Activated gamma-delta T cell (primary cell): ENCODE data around the gene GJC2.
A peak's percentile ranks its signal among the peaks of the same experiment; 100 is the strongest.
"Not testable (repeated sequence)": the region's sequence is repeated elsewhere in the genome, so short reads cannot be mapped to it uniquely, and the experiment has no call there.

ENCODE experiments used
- DNase-seq: peaks from one replicate; lab custom pipeline; 2025; lab: John Stamatoyannopoulos, UW
- total RNA-seq, 2 donors: gene quantifications; one replicate each; lab custom pipeline; 2026; lab: John Stamatoyannopoulos, UW

The GJC2 gene
- 2.9 to 3.2 reads per million in 2 donors for total RNA-seq

DNA sequence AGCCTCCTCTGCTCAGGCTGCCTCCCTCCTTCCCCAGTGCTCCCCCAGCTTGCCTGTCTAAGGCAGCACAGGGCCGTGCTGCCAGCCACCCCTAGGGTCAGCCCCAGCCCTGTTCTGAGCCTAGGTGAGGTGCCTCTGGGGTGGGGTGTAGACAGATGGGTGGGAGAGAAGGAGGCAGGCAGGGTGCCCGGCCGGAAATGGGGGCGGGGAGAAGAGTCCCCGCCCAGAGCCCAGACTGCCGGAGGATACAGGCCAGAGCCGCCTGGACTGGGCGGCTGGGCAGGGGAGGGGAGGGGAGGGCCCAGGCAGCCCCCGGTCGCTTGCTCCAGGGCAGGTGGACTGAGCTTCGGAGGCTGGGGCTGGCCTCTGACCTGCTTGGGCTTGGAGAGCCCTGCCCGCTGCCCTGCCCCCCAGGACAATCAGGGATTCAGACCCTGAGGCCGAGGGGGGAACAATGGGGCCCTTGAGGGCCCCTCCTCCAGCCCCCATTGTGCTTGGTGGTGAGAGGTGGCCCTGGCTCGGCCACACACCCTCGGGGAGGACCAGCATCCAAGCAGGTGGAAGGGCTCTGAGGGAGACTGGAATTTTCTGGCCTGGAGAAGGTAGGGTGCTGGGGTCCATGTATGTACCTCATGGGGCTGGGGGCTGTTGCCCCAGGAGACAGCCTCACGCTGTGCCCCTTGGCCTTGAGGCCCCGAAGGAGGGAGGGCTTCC is at the start of gene GJC2:
Gene GJC2 (plus strand): TSS at position 525 of the 714 bp plus-strand sequence. CDS start 7,829 bp downstream, outside the sequence.
- no peak for DNase-seq

DNA sequence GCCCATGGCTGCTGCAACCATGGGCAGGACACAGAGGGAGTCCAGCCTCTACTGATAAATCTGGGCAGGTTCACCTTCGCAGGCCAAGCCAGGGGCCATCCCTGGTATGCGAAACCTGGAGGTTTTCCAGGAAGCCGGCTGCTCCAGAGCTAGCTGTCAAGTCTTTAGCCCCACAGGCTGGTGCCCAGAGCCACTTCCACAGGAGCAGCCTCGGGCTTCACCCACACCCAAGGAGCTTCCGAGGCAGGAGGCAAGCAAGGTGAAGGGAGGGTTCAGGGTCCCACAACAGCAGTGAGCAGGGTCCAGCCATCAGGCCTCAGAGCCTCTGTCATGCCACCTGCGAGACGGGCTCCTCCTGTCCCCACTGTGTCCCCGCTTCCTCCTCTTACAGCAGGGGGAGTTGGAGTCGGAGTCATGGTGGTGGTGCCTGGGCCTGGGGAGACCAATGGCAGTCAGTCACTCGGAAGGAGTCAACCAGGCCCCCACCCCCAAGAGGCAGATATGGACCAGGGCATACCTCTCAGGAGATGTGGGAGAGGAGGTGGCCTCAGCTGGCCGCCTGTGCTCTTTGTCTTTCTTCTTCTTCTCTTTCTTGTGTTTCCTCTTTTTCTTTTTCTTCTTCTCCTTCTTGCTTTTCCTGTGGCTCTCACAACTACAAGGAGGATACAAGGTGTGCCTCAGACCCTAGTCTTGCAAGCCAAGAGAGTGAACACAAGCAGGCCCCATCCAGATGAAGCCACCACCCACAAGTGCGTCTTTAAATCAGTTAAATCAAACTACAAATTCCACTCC is 48.7 kb upstream of the GJC2 start:
- no peak for DNase-seq

DNA sequence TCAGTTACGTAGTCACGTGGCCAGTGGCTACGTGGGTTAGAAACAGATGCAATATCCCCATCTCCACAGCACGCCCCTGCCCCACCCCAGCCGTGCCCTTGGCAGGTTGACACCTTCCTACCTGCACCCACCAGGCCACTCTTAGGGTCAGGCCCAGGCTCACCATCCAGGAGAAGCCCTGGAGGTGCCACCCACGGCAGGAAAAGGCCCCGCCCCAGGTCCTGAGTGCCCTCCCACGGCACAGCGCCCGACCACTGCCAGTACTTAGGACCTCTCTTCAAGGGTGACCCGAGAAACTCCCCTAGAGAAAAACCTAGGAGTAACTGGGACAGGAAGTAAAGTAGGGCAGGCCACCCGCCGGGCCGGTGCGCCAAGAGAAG is 48.1 kb upstream of the GJC2 start:
- no peak for DNase-seq

DNA sequence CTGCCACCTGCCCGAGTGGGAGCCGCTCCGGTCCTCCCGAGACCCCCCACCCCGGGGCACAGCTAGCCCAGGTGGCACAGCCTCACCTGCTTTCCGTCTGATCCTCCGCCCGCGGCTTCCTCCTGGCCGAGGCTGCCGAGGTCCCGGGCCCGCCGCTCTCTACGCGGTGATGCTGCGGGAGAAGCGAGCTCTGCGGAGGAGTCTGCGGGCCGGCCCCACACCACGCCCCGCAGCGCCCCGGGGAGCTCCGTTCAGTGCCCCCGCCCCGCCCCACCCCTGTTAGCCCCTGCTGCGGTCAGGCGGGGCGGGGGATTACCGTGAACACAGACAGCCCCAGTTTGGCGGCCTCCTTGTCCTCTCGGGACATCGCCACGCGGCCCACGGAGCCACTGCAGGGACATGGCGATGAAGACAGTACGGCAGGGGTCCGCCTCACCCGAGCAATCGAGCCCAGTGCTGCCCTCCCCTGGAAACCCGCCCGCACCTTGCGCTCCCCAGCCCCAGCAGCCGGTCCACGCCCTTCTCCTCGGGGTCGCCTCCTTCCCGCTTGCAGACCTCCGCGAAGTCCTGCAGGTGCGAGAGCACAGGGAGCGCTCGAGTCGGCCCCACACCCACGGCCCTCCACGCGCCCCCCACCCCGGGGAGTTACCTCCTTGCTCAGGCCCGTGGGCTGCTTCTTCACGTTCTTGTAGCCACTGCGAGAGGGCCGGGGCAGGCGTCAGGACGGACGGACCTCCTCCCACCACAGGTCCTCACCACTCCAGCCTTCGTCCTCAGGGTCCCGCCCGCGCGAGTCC is 47.5 kb upstream of the GJC2 start:
- peak; percentile 52 for DNase-seq

DNA sequence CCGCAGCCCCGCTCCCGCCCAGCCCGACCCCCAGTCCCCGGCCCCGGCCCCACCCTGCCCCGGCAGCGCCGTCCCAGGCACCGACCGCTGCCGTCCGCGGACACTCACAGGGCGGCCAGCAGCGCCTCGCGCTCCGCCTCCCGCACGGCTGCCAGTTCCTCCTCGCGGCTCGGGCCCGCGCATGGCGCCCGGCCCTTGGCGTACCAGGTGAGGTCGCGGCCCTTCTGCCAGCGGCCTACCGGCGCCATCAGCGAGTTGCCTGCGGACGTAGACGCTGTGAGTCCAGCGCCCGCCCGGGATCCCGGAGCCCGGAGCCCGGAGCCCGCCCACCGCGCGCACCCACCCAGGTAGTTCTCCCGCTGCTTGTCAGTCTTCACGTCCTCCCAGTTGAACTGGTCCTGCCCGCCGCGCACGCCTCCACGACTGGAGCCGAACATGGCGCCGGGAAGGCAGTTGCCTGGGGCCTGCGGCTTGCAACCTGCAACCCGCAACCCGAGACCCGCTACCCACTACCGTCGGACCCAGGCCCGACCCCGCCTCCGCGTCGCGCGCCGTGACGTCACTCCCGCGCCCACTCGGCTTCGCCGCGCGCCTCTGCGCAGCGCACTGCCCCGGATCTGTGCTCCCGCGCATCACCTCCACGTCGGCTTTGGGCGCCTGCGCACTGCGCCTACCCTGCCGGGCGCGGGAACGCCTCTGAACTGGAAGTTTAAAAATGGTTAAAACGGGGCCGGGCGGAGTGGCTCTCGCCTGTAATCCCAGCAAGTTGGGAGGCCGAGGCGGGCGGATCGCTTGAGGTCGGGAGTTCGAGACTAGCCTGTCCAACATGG is 46.7 kb upstream of the GJC2 start, which contains the start of gene C1orf35:
Gene C1orf35 (minus strand): TSS at position 535 of the 830 bp plus-strand sequence. CDS start 98 bp downstream, at position 437.
- peak; percentile 92 for DNase-seq

DNA sequence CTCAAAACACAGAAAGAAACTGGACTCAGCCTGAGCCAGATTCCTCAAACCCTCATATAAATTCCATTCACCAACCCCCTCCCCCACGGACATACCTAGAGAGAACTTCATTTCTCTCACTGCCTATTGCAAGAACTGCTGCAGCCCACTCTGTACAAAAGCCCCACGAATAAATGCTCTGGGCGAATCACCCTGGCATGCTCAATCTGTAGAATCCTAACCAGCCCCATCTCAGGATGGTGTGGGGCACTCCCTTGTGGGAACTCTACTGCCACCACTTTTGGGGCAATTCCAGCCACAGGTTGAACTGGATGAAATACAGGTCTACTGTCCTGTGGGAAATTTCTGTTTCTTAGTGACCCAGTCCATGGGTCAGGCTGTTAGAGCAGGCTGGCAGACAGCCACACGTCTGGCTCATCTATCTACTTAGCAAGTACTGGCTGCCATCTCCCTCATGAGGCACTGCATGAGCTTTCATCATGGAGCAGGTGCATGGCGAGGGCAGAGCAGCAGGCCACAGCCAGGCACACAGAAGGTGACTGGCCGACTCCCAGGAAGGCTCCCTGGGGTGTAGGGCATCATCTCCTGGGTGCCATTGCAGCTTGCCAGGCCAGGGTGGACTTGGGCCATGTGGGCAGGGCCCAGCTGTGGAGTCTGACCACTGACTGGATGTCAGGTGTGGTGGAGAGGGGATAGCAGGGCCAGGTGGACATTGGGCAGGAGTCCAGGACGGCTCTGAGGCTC is 45.0 kb upstream of the GJC2 start:
- no peak for DNase-seq

DNA sequence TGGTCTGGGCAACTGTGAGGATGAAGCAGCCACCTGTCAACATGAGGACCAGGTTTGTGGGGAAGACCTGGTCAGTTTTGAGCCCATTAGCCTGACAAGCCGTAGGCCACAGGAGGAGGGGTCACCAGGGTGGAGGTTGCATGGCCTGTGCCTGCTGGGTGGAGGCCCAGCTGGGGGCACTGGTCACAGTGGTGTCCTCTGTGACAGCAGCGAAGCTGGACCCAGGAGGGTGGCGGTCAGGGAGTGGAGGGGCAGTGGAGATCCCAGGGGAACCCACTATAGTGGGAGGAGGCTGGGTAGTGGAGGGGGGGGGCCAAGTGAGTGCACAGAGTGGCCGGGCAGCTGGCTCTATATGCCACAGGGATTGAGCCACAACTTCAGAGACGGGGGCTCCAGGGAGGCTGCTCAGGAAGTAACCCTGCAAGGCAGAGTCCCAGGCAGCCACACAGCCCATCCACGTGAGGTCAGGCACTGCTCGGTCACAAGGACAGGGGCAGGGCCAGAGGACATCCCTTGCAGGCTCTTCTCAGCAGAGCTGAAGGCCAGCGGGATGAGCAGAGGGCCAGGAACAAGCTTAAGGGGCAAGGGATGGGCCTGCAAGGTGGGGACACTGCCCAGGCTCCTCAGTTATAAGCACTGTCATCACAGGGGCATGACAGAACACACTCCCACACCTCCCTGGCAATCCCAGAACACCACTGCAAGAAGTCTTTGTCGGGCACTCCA is 44.3 kb upstream of the GJC2 start:
- DNase-seq, result no peak

DNA sequence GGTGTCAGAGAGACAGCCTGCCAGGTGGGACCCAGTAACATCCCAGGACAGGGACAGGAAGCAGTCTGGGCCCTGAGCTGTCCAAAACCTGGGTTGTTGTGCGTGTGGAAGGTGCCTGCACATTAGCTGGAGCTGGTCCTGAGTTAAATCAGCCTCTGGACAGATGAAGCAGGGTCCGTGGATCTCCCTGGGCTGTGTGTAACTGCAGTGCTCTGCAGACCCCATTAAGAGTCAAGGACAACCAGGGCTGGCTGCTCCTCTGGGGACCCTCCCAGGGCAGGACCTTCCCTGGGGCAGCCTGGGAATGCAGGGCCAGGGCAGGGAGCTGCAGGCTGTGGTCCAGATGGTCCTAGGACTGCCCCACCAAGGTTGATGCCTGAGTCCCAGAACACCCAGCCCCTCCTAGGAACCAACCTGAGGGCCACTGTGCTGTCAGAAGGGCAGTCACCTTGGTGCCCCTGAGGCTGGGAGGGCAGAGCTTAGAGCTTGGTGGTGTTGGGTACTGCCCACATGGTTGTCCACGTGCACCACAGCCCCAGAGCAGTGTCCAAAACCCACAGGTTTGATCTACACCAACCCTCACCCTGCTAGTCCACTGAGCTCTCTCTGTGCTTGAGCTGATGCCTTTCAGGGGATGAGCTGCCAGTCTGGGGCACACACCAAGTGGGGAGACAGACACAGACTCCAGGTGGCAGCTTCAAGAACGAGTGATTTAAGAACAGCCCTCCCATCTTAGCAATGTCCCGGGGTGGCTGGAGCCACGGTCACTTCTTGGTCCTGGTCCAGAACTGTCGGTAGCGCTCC is 43.5 kb upstream of the GJC2 start:
- no peak for DNase-seq

DNA sequence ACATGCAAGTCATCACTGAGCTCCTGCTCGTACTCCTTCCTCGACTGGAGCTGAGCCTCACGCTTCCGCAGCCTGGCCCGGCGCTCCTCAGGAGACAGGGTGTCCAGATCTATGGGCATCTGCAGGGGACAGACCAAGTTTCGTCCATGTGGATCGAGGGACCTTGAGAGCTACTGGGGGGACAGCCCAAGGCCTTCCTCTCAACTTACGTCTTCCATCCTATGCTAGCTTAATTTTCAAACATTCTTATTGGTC is 43.0 kb upstream of the GJC2 start:
- DNase-seq, result no peak

DNA sequence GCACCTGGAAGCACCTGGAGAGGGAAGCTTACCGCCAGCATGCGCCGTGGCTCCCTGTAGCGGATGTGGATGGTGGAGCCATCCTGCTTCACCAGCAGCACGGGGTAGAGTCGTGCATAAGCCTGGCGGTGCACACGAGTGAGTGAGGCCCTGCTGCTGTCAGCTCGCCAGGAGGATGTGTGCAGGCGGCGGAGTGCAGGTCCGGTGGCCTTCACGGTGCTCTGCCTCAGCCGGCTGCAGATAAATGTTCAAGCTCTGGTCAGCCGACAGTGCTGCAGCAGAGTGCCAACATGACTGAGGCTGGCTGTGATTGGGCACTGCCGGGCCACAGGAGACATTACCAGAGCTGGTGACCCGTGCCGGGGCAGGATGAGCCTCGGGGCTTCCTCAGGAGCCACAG is 42.1 kb upstream of the GJC2 start:
- DNase-seq, result no peak

DNA sequence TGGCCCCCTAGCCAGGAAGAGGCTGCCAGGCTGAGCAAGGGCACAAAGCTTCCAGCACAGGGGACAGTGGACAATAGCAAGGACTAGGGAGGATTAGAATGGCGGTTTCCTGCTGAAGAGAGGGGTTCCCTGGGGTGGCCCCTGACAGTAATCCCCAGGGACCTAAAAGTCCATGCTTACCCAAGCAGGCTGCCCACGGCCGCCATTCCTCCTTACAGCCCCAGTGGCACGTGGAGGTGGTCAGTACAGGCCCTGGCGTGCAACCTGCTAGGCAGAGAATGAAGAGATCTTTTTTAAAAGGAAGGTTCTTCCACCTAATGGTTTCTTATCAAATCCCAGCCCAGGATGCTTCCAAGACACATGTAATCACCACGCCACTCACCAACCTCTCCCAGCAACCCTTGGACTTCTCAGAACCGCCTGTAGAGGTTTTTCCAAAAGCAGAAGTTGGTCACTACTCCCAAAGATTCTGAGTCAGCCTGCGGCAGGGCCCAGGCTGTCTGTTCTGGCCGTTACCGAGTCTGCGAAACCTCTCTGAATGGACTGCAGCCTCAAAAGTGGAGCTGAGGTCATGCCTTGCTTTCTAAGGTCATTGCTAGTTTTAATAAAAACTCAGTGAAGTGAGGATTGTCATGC is 41.6 kb upstream of the GJC2 start:
- no peak for DNase-seq

DNA sequence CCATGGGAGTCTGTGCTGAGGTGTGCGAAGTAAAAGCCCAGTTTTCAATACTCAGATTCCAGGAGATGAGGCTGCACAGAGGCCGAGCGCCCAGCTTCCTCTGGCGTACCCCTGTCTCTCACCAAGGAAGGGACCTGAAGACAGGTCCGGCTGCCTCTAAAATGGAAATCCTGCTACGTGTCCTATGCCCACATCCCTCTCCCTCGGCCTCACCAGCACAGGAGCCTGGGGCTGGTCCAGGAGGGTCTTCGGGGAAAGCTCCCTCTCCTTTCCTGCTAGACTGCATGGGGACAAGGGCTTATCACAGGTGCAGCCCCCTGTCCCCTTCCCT is 41.0 kb upstream of the GJC2 start:
- DNase-seq, result no peak

DNA sequence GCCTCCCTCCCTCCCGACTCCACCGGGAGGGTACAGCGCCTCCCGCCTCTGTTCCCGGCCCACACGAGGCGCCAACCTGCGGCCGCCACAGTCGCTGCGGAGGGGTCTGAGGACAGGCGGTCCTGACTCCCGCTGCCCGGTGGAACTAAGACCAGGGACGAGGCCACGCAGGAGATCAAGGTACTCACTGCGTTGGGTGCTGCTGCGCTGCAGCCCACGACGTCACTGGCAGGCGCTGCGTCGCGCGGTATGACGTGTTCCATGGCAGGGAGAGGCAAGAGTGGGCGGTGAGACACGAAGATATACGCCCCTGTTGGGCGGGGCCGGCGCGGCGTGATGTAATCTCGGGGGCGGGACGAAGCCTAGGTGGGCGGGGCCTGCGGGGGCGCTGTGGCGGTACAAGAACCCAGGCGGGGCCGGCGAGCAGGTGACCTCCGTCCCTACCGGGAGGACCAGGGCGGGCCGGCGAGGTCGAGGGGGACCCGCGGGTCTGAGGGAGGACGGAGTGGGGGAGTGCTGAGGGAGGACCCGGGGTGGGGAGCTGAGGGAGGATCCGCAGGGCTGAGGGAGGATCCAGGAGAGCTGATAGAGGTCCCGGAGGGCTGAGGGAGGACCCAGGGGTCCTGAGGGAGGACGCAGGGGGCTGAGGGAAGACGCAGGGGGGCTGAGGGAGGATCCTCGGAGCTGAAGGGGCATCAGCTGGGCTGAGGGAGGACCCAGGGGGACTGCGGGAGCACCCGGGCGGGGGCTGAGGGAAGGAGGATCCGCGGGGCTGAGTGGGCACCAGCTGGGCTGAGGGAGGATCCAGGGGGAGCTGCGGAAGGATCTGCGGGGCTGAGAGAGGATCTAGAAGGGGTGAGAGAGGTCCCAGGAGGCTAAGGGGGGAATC is 40.4 kb upstream of the GJC2 start, which contains the start of gene MRPL55:
Gene MRPL55 (minus strand): TSS at position 227 of the 889 bp plus-strand sequence. CDS start 1,039 bp downstream, outside the sequence.
- peak; percentile 99 for DNase-seq

DNA sequence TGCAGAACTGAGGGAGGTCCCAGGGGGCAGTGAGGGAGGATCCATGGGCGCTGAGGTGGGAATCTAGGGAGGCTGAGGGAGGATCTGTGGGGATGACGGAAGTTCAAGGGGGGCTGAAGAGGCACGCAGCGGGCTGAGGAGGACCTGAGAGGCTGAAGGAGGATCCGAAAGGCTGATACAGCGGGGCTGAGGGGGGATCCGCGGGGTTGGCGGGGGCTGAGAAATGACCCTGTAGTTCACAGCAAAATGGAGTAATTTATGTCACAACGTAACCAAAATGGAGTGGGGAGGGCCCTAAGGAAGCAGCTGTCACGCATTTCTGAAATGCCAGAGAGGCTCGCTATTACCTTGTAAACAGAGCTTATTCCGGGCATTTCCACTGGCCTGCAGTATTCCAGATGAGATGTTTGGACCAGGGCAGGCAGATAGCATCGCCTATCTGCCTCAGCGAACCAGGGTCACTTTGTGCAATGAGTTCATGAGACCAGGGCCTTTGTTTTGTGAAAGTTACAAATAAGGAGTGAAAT is 39.7 kb upstream of the GJC2 start:
- DNase-seq, result no peak

DNA sequence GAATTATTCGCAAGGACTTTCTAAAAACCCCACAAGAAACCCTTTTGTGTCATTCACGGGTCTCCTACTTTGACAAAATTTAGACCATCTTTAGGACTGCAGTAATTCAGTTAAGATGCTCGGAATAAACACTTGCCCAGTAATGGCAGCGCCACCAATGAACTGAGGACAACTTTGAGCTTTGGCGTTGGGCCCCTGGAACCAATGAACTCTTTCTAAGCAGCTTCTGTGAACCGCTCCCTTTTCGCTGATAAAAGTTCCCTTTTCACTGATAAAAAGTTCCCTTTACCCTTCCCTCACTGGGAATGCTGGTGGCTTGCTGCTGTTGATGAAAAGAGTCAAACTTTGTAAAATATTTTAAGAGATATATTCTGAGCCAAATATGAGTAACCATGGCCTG is 39.2 kb upstream of the GJC2 start:
- DNase-seq, result no peak

DNA sequence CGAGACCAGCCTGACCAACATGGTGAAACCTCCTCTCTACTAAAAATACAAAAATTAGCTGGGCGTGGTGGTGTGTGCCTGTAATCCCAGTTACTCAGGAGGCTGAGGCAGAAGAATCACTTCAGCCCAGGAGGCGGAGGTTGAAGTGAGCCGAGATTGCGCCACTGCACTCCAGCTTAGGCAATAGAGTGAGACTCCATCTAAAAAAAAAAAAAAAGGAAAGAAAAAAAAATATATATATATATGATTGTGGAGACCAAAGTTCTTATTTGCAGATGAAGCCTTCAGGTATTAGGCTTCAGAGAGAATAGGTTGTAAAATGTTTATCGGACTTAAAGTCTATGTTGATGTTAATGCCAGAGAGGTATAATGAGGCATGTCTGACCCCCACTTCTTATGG is 38.4 kb upstream of the GJC2 start:
- not testable (repeated sequence) for DNase-seq

DNA sequence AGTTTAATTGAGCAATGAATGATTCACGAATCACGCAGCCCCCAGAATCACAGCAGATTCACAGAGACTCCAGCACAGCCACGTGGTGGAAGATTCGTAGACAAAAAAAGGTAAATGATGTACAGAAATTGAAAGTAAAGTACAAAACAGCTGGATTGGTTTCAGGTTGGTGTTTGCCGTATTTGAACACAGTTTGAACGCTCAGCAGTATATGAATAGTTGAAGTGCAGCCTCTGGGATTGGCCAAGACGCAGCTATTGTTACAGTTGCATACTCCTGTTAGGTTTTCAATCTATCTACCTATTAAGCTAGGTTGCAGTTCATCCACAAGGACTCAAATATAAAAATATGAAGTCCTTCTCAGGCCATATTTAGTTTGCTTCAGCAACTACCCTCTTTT is 37.6 kb upstream of the GJC2 start:
- no peak for DNase-seq

DNA sequence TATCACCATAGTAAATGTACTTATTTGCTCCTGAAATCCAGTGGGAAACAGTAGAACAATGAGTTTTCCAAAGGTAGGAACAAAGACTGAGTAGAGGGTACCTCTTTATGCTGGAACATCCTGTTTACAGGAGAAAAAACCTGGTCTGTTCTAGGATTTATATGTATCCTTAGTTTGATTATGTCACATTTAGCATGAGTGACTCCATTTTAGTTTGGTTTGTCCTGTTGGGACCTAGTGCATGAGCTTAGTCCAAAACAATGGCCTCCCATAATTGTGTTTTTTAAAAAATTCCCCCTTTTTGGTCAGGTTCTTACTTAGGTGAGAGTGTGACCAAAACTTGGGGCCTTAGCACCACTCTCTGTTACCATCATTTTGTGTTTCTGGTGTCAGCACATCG is 37.1 kb upstream of the GJC2 start:
- no peak for DNase-seq
